HG03354 (cell line): ENCODE results near the gene CDK14.
A peak's percentile ranks its signal among the peaks of the same experiment; 100 is the strongest.

ENCODE experiments used
- ATAC-seq: cut with Tn5 transposase; IDR thresholded peaks from one replicate; pipeline ENCODE4 v1.9.1; 2021; ENCODE audit warnings: mild to moderate bottlenecking; ENCODE audit not compliant: unreplicated experiment, poor library complexity, severe bottlenecking

CDK14 gene

GRCh38 chr7:90738249-90738648 is 142.1 kb downstream of the CDK14 start:
- ATAC-seq = no peak

GRCh38 chr7:90739716-90740115 is 143.6 kb downstream of the CDK14 start:
- no peak for ATAC-seq

GRCh38 chr7:90740386-90740785 is 144.3 kb downstream of the CDK14 start:
- no peak for ATAC-seq

- ATAC-seq = no peak
These were observed 147.5 kb downstream of the CDK14 start for GRCh38 chr7:90743626-90744025.

- ATAC-seq = no peak
These were observed 151.4 kb downstream of the CDK14 start for GRCh38 chr7:90747516-90747915.

- no peak for ATAC-seq
These were observed 153.1 kb downstream of the CDK14 start for GRCh38 chr7:90749262-90749661.

- ATAC-seq = peak; percentile 75
These were observed 153.7 kb downstream of the CDK14 start for GRCh38 chr7:90749774-90750173.

- ATAC-seq = no peak
These were observed 155.5 kb downstream of the CDK14 start for GRCh38 chr7:90751595-90751994.

- ATAC-seq = no peak
These were observed 155.9 kb downstream of the CDK14 start for GRCh38 chr7:90752051-90752450.

- ATAC-seq = no peak
These were observed 158.9 kb downstream of the CDK14 start for GRCh38 chr7:90755041-90755440.

- ATAC-seq = no peak
These were observed 160.2 kb downstream of the CDK14 start for GRCh38 chr7:90756366-90756765.

- peak; percentile 73 for ATAC-seq
These were observed 161.4 kb downstream of the CDK14 start for GRCh38 chr7:90757565-90757950.

- ATAC-seq = no peak
These were observed 162.9 kb downstream of the CDK14 start for GRCh38 chr7:90758933-90759562.

GRCh38 chr7:90759710-90760109 is 163.6 kb downstream of the CDK14 start:
- ATAC-seq = no peak

- no peak for ATAC-seq
These were observed 164.8 kb downstream of the CDK14 start for GRCh38 chr7:90760892-90761291.

GRCh38 chr7:90761584-90761983 is 165.5 kb downstream of the CDK14 start:
- no peak for ATAC-seq

GRCh38 chr7:90763108-90763507 is 167.0 kb downstream of the CDK14 start:
- no peak for ATAC-seq

- no peak for ATAC-seq
These were observed 168.9 kb downstream of the CDK14 start for GRCh38 chr7:90764848-90765570.

- ATAC-seq = no peak
These were observed 170.9 kb downstream of the CDK14 start for GRCh38 chr7:90766814-90767564.

GRCh38 chr7:90768301-90768700 is 172.2 kb downstream of the CDK14 start:
- ATAC-seq = no peak

- no peak for ATAC-seq
These were observed 172.9 kb downstream of the CDK14 start for GRCh38 chr7:90769036-90769435.
